ENCODE data around the gene BST1. TPM values are rescaled to one million over a fixed set of nuclear protein-coding genes. Genes with fewer than 3 reads are reported as not detected.
A peak's percentile ranks its signal among the peaks of the same experiment; 100 is the strongest.

The BST1 gene
- total and polyA plus RNA-seq, 10 of the 15 experiments (the other 5 are each of a cell fraction or from before 2014, with no cell fraction given) = 0.04 to 0.42 (median 0.11) TPM; not detected in 1

- TF ChIP-seq ZNF687 (IDR thresholded peaks at IDR 0.05) = 0 out of 2 replicates have a peak, but pooled peaks have one; percentile 40
- TF ChIP-seq SIN3A (IDR thresholded peaks at IDR 0.05; ENCODE audit: low read depth, low read length) = peak; percentile 99
- TF ChIP-seq CREB1 (IDR thresholded peaks at IDR 0.05; ENCODE audit: low read depth) = peak; percentile 67; the same call in 1 of the 2 replicates
- TF ChIP-seq CHD4 (IDR thresholded peaks at IDR 0.05) = no peak
- 0 out of 2 replicates have a peak, but pooled peaks have one; percentile 53 for TF ChIP-seq ASH2L (IDR thresholded peaks at IDR 0.05; ENCODE audit: borderline replicate concordance, low read depth)
- TF ChIP-seq, protein P1, sequence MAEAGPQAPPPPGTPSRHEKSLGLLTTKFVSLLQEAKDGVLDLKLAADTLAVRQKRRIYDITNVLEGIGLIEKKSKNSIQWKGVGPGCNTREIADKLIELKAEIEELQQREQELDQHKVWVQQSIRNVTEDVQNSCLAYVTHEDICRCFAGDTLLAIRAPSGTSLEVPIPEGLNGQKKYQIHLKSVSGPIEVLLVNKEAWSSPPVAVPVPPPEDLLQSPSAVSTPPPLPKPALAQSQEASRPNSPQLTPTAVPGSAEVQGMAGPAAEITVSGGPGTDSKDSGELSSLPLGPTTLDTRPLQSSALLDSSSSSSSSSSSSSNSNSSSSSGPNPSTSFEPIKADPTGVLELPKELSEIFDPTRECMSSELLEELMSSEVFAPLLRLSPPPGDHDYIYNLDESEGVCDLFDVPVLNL (IDR thresholded peaks at IDR 0.05; ENCODE audit: low read depth, low read length) = peak; percentile 100
- TF ChIP-seq, protein P2, sequence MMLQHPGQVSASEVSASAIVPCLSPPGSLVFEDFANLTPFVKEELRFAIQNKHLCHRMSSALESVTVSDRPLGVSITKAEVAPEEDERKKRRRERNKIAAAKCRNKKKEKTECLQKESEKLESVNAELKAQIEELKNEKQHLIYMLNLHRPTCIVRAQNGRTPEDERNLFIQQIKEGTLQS (IDR thresholded peaks at IDR 0.05; ENCODE audit: borderline replicate concordance, extremely low read depth, low read depth, low read length) = no peak
- TF ChIP-seq PAX5 (IDR thresholded peaks at IDR 0.05; ENCODE audit: borderline replicate concordance, low read depth, low read length) = no peak; the same call in 1 of the 2 replicates
- TF ChIP-seq TCF3 (IDR thresholded peaks at IDR 0.05; ENCODE audit: borderline replicate concordance, insufficient read depth, low read depth, low read length) = 0 out of 2 replicates have a peak, but pooled peaks have one; percentile 36
- TF ChIP-seq, protein P3, sequence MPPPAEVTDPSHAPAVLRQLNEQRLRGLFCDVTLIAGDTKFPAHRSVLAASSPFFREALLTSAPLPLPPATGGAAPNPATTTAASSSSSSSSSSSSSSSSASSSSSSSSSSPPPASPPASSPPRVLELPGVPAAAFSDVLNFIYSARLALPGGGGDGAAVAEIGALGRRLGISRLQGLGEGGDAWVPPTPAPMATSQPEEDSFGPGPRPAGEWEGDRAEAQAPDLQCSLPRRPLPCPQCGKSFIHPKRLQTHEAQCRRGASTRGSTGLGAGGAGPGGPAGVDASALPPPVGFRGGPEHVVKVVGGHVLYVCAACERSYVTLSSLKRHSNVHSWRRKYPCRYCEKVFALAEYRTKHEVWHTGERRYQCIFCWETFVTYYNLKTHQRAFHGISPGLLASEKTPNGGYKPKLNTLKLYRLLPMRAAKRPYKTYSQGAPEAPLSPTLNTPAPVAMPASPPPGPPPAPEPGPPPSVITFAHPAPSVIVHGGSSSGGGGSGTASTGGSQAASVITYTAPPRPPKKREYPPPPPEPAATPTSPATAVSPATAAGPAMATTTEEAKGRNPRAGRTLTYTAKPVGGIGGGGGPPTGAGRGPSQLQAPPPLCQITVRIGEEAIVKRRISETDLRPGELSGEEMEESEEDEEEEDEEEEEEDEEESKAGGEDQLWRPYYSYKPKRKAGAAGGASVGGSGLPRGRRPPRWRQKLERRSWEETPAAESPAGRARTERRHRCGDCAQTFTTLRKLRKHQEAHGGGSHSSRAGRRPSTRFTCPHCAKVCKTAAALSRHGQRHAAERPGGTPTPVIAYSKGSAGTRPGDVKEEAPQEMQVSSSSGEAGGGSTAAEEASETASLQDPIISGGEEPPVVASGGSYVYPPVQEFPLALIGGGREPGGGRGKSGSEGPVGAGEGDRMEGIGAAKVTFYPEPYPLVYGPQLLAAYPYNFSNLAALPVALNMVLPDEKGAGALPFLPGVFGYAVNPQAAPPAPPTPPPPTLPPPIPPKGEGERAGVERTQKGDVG (CRISPR knock-in tag; IDR thresholded peaks at IDR 0.05) = no peak
- TF ChIP-seq BCL11A (IDR thresholded peaks at IDR 0.05; ENCODE audit: low read depth, low read length) = no peak
- TF ChIP-seq BACH1 (IDR thresholded peaks at IDR 0.05; ENCODE audit: borderline replicate concordance) = peak; percentile 52; the same call in 1 of the 2 replicates
- peak; percentile 91 to 93 for TF ChIP-seq IKZF2 (IDR thresholded peaks at IDR 0.05)
- peak; percentile 41; the same call in 1 of the 2 replicates for TF ChIP-seq NFIC (IDR thresholded peaks at IDR 0.05; ENCODE audit: low read depth, low read length)
- TF ChIP-seq RFX5 (IDR thresholded peaks at IDR 0.05; ENCODE audit: low read depth, low read length) = no peak
- TF ChIP-seq E2F8 (IDR thresholded peaks at IDR 0.05; ENCODE audit: low read depth, partially characterized antibody) = no peak
These were observed 21.3 kb upstream of the BST1 start, which contains the start of gene FAM200B (continued) for GRCh38 chr4:15681372-15682241.
